ENCODE data around the gene TRIM2. TPM values are rescaled to one million over a fixed set of nuclear protein-coding genes. Genes with fewer than 3 reads are reported as not detected.

The TRIM2 gene
- total RNA-seq, 2 experiments from 2014 or later, result not detected

DNA sequence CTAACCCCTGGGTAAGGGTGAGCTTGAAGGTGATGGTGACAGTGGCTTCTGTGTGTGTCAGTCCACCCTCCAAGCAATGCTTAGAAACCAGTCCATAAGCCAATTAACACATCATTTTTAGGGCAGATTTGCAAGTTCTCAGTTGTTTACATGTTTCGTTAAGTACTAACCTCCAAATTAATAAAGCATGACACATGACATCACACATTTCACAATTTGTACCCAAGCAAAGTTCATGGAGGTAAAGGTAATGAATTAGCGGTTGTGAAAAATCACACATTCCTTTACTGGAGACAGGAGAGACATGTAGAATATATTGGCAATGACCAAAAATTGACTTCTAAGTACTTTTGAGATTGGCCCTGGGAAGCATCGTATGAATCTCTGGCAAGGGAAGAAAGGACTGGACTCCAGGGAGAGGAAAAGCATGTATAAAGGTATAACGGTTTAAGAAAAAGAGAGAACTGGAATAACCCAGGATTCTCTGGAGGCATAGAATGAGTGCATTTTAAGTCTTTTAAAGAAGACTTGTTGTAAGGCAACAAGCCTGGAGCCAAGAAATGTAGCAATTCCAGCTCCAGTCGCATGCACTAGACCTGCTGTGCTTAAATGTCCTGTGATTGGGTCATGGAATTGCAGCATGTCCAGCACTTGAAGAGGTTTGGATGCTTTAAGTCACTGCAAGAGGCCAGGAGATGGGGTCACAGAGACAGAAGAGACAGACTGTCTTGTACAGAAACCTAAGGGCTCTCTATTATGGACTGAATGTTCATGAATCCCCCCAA is 34.1 kb downstream of the TRIM2 start:
- no peaks in the 10 kb centered on the region for H3K36me3 Mint-ChIP-seq
- H3K4me1 Mint-ChIP-seq, result peaks cover 2% of the 10 kb centered on the region
- CTCF ChIA-PET, result no interaction called here

DNA sequence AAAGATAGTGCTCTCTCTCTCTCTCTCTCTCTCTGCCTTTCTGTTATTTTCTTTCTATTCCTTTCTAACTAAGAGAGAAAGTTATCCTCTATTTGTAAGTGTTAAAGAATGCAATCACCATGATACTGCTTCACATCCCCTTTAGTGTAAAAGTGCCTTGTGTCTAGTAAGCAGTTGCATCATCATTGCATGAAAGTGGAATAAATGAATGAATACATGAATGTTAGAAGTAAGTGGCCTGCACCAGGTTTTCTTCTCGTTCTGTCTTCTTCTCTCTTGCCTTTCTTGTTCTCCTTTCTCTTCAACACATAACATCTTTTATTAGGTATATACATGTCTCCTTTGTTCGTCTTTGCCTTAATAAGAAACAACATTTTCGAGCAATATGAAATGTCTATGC is 35.2 kb downstream of the TRIM2 start:
- CTCF ChIA-PET, result no interaction called here
- ATAC-seq (no peak), DNase-seq (no peak)
- H3K4me1 Mint-ChIP-seq, result no peaks in the 10 kb centered on the region
- no peaks in the 10 kb centered on the region for H3K9me3 Mint-ChIP-seq (ENCODE audit: low read depth)
- H3K27me3 Mint-ChIP-seq, result peaks cover 24% of the 10 kb centered on the region
- no peak overlapping the region for H3K4me3 Mint-ChIP-seq
- no peak overlapping the region for H3K27ac Mint-ChIP-seq
- no peaks in the 10 kb centered on the region for H3K36me3 Mint-ChIP-seq

More for the DNA sequence above, 34.1 kb downstream of the TRIM2 start:
- no peak for ATAC-seq
- Mint-ChIP-seq H3K9me3 (ENCODE audit: low read depth) (no peaks in the 10 kb centered on the region), H3K4me3 (no peak overlapping the region), H3K27ac (no peak overlapping the region), H3K27me3 (peaks cover 32% of the 10 kb centered on the region)
- no peak for DNase-seq

DNA sequence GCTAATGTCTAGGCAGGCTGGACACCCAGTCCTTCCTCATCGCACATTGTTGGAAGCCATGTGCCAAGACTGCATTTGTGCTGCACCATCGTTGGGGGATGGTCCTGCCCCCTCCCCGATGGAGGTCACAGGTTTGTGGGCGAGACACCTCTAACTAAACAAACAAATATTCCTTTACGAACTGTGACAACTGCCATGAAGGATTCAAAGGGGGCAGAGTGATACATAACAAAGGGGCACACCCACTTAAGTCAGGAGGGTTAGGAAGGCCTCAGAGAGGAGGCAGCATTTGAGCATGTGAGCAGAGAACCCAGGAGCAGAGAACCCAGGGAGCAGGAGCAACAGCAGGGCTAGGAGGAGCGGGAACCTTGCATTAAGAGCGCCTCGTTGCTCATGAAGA is 37.1 kb downstream of the TRIM2 start:
- Mint-ChIP-seq H3K27me3 (peaks cover 12% of the 10 kb centered on the region), H3K27ac (no peak overlapping the region), H3K4me1 (no peaks in the 10 kb centered on the region), H3K4me3 (no peak overlapping the region), H3K36me3 (no peaks in the 10 kb centered on the region), H3K9me3 (ENCODE audit: low read depth) (no peaks in the 10 kb centered on the region)
- ATAC-seq (no peak), DNase-seq (no peak)
- CTCF ChIA-PET, result no interaction called here

DNA sequence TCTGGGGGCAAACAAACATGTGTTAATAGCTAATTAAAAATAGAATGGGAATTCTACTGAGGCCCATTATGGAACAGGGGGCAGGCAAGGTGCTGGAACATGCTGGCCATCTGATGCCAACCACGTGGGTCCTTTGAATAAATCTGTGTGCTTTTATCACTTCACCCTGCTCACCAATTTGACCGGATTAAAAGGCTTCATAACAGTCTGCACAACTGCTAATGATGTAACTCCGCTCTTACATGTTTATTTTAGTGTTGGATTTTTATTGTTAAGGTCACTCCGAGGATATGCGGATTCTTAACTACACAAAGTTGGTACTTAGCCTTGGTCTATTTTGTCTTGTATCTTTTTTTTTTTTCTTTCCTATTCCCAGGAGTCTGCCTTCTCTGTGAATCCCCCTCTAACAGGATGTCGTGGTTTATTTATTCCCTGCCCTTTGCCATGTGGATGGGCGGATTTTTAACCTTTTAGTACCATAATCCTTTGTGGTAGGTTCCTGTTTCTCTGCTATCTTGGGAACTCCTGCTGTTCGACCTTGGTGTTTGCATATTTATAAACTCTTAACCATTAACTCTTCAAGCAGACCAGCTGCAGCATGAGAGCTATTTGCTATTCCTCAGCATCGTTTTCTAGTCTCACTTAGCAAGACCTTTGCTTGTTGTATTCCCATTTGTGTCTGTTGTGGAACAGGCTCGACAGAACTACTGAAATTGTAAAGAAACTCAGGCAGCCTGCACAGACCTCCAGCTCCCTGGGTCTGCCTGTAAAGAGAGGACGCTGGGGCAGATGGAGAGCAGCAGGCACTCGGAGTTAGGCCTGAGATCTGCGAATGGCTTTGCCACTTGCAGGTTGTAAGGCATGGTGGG is 38.0 kb downstream of the TRIM2 start:
- no peaks in the 10 kb centered on the region for H3K36me3 Mint-ChIP-seq
- no peaks in the 10 kb centered on the region for H3K4me1 Mint-ChIP-seq
- DNase-seq (no peak), ATAC-seq (no peak)
- peaks cover 10% of the 10 kb centered on the region for H3K27me3 Mint-ChIP-seq
- H3K9me3 Mint-ChIP-seq (ENCODE audit: low read depth), result no peaks in the 10 kb centered on the region
- no peak overlapping the region for H3K27ac Mint-ChIP-seq
- H3K4me3 Mint-ChIP-seq, result no peak overlapping the region
- CTCF ChIA-PET, result no interaction called here

DNA sequence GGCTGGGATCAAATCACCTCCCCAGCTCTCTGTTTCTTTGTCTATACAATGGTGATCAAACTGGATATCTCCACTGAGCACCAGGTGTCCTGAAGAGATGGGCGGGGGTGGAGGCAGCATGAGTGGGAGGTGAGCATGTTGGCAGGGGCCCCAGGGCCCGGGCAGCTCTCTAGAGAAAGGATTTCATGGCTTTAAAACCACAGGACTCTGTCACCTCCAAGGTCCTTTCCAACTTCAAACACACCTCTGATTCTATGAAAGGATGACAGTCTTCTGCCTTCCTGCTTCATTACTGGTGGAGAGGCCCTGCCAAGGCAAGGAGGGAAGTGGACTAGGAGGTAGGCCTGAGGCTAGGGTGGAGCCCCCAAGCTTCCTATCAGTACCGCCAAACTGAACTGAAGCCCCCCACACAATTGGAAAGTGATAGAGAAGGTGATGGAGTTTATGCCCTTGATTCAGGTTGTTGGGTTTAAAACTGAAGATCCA is 38.6 kb downstream of the TRIM2 start:
- Mint-ChIP-seq H3K4me1 (no peaks in the 10 kb centered on the region), H3K27me3 (peaks cover 10% of the 10 kb centered on the region), H3K27ac (no peak overlapping the region), H3K4me3 (no peak overlapping the region), H3K36me3 (no peaks in the 10 kb centered on the region), H3K9me3 (ENCODE audit: low read depth) (no peaks in the 10 kb centered on the region)
- no peak for DNase-seq
- CTCF ChIA-PET, result no interaction called here
- no peak for ATAC-seq

DNA sequence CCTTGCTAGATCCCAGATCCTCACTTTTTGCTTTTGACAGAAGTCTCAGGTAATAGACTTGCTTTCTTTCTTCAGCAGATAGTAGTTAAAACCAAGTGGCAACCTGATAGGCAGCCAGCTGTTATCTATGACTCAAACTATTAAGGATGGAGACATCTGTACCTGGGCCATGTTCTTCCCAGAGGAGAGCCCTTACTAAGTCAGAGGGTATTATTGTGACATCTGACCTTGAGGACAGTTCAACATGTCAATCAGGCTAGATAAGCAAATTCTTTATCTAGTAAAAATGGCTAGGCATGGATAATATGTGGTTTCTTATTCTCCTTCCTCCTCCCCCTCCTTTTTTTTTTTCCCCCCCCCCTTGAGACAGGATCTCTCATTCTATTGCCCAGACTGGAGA is 39.2 kb downstream of the TRIM2 start:
- Mint-ChIP-seq H3K36me3 (no peaks in the 10 kb centered on the region), H3K9me3 (ENCODE audit: low read depth) (no peaks in the 10 kb centered on the region), H3K27ac (no peak overlapping the region), H3K27me3 (peaks cover 10% of the 10 kb centered on the region), H3K4me1 (peaks cover 2% of the 10 kb centered on the region), H3K4me3 (no peak overlapping the region)
- CTCF ChIA-PET, result no interaction called here
- ATAC-seq (no peak), DNase-seq (no peak)

DNA sequence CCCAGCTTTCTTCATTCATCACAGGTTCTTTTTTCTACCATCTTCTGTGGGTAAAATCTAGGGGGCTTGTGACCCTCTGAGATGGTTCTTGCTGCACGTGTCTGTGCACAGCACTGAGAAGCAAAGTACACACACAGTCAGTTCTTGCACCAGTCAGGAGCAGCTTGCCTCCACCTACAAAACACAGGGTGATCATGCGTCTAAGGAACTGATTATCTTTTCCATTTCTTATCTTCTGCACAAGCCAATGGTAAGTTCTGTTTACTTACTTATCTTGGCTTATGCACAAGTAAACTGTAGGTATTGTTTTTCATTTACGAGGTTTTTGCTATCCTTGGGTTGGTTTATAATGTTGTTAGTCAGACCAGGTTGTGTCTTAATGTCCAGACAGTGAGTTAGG is 40.7 kb downstream of the TRIM2 start:
- ATAC-seq, result no peak
- H3K9me3 Mint-ChIP-seq (ENCODE audit: low read depth), result no peaks in the 10 kb centered on the region
- no peak overlapping the region for H3K4me3 Mint-ChIP-seq
- no peaks in the 10 kb centered on the region for H3K36me3 Mint-ChIP-seq
- H3K27me3 Mint-ChIP-seq, result peaks cover 18% of the 10 kb centered on the region
- peaks cover 11% of the 10 kb centered on the region for H3K4me1 Mint-ChIP-seq
- CTCF ChIA-PET, result no interaction called here
- no peak for DNase-seq
- no peak overlapping the region for H3K27ac Mint-ChIP-seq

DNA sequence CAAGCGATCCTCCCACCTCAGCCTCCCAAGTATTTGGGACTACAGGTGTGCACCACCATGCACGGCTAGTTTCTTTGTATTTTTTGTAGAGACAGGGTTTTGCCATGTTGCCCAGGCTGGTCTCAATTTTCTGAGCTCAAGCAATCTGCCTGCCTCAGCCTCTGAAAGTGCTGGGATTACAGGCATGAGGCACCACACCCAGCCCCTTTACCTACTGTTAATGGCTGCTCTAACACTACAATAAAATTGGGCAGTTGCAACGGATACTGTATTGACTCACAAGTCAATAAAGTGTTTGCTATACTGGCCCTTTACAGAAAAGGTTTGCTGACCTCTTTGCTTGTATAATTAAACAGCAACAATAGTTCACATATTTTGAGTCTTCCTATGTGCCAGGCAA is 41.5 kb downstream of the TRIM2 start:
- Mint-ChIP-seq H3K4me1 (peaks cover 11% of the 10 kb centered on the region), H3K4me3 (no peak overlapping the region), H3K36me3 (no peaks in the 10 kb centered on the region), H3K9me3 (ENCODE audit: low read depth) (no peaks in the 10 kb centered on the region), H3K27me3 (peaks cover 18% of the 10 kb centered on the region), H3K27ac (no peak overlapping the region)
- DNase-seq (no peak), ATAC-seq (no peak)
- CTCF ChIA-PET, result no interaction called here

DNA sequence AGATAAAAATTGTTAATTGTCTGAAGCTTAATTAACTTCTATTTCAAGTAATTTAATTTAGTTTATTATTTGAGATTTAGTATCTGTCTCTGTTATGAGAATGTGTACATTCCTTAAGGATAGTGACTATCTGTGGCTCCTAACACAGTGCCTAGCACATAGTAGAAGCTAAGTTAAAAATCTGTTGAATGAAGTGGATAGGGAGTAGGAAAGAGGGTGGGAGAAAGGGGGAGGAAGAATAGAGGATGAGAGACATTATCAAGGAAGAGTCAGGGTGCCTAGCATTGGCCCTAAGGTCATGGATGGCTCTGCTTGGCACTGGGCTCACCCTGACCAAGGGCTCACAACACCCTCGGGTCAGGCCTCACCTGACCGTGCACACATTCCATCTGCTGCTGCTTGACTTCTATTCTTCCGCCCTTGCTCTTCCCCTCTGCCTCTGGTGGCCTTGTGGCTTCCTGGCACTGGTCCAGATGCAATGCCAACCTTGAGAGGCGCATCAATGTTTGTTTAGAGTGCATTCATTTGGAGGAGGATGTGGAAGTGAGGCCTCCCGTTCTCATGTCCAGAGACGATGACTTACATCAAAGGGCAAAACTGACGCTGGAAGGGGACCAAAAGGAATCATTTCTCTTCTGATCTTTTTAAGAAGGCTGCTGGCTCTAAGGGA is 42.3 kb downstream of the TRIM2 start:
- no peak for DNase-seq
- Mint-ChIP-seq H3K9me3 (ENCODE audit: low read depth) (no peaks in the 10 kb centered on the region), H3K27me3 (peaks cover 18% of the 10 kb centered on the region), H3K36me3 (no peaks in the 10 kb centered on the region), H3K27ac (no peak overlapping the region), H3K4me3 (no peak overlapping the region), H3K4me1 (peaks cover 11% of the 10 kb centered on the region)
- ATAC-seq, result no peak
- CTCF ChIA-PET, result no interaction called here

DNA sequence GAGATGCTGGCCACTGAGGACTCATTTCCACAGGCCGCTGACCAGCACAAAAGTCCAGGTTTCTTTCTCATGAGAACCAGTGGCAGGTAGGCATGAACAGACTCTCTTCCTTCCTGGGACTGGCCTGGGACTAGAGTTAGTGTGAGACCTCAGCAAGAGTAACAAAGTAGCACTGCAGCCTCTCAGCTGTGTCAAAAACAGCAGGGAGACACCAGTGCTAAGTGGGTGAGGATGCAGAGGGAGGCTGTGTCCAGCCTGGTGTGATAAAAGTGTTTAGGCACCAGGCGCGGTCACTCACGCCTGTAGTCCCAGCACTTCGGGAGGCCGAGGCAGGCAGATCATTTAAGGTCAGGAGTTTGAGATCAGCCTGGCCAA is 42.9 kb downstream of the TRIM2 start:
- Mint-ChIP-seq H3K36me3 (no peaks in the 10 kb centered on the region), H3K4me3 (no peak overlapping the region), H3K27ac (no peak overlapping the region), H3K4me1 (peaks cover 11% of the 10 kb centered on the region), H3K9me3 (ENCODE audit: low read depth) (no peaks in the 10 kb centered on the region), H3K27me3 (peaks cover 16% of the 10 kb centered on the region)
- CTCF ChIA-PET, result interaction anchor here (0.7 kb wide), 1 partner anchor 487 kb away, joined by 3 read pairs; no protein-coding TSS in a partner anchor
- DNase-seq (no peak), ATAC-seq (no peak)

DNA sequence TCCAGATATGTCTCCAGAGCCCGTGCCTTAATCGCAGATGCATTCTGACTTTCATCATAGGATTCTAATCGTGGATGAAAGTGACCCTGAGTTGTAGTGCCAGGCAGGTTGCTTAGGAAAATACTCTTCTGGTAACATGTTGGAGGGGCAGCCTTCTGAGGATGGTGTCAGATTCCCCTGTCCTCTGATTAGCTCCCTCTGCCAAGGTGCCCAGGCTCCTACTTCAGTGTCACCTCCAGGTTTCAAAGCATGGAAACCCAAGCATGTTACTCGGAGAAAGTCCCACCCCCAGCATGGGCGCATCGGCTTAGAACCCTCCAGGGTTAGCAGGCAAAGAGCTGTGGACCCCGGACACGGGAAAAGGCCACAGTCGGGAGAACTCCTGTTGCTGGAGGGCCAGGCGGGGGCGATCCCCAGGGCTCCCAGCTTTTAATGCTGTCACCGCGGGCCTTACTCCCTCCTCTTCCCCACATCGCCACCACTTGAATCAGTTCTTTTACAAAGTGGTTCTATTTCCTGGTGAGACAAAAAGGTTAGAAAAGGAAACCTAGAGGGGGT is 44.5 kb downstream of the TRIM2 start:
- Mint-ChIP-seq H3K9me3 (ENCODE audit: low read depth) (no peaks in the 10 kb centered on the region), H3K4me3 (peak overlapping the region; percentile 72), H3K4me1 (peaks cover 11% of the 10 kb centered on the region), H3K27me3 (peaks cover 13% of the 10 kb centered on the region), H3K36me3 (no peaks in the 10 kb centered on the region), H3K27ac (no peak overlapping the region)
- no peak for DNase-seq
- CTCF ChIA-PET, result interaction anchor here (0.9 to 2.0 kb wide), 5 partner anchors 70 to 395 kb away, joined by 3 to 6 read pairs (median 3); partner anchors contain the start of gene TMEM131L
- no peak for ATAC-seq

DNA sequence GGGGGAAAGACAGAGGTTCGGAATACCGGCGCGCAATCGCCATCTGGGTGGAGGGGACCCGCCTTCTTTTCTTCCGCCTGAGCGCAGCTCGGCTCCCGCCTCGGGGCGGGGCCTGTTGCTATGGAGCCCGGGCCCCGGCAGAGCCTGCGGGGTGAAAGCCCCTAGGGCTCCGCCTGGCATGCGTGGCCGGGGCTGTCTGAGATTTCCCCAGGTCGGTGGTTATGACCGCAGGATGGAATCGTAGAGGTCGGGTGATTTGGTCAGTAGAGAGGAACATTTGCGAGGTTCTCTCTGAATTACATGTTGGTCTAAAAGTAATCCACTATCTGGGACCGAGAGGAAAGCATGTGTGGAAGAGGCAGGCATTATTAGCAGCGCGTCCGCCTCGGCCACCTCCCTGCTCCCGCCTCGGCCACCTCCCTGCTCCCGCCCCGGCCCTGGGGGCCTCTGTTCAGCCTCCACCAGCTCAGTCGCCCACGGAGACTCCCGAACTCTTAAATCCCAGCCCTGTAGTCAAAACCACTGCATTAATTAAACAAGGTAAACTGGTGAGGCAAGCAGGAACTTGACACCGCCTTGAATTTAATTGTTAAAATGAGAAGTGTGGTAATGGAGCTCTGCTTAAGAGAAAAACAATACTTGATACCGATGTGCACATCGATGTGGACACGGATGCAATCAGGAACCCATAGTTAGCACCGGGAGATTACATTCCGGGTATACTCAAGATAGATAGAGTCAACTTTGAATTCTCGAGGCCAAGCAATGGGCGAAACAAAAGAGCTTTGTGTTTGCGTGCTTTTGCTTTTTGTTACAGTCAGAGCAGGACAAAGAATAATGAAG is 45.2 kb downstream of the TRIM2 start:
- DNase-seq, result peak; percentile 82
- Mint-ChIP-seq H3K4me3 (peak overlapping the region; percentile 72), H3K4me1 (peaks cover 11% of the 10 kb centered on the region), H3K9me3 (ENCODE audit: low read depth) (no peaks in the 10 kb centered on the region), H3K36me3 (no peaks in the 10 kb centered on the region), H3K27me3 (peaks cover 10% of the 10 kb centered on the region), H3K27ac (peak overlapping the region; percentile 62)
- CTCF ChIA-PET, result interaction anchor here (0.9 to 2.0 kb wide), 5 partner anchors 71 to 394 kb away, joined by 3 to 6 read pairs (median 3); partner anchors contain the start of gene TMEM131L
- peak; percentile 100 for ATAC-seq

Measured in activated CD8-positive, alpha-beta memory T cell treated with anti-CD3 and anti-CD28 coated beads, Interleukin-2, amount 10 ng/mL, durations not matched to agents 7 days and 5 days (primary cell).